Adrenal gland (tissue), 5 donors: ENCODE results near the gene SLC19A1.

Source experiments
- CTCF ChIP-seq, 6 experiments: fragments of 450-650 bp in 4 of 6; fragments of 200-600 bp in 2 of 6; sonication (generic) in 1 of 6; IDR thresholded peaks; 1 replicate in 5 of 6; 2 replicates in 1 of 6; pipeline versions ENCODE4 v1.5.1 to v1.8.0; 2016 to 2021; ENCODE audit warnings: antibody characterized with exemption in 6 of 6, mild to moderate bottlenecking in 2 of 6, moderate library complexity in 1 of 6
- POLR2A ChIP-seq, 2 donors: fragments of 450-650 bp; IDR thresholded peaks; one replicate each; pipeline ENCODE4 v1.6.1; 2017; ENCODE audit warnings: antibody characterized with exemption in 2 of 2, mild to moderate bottlenecking in 2 of 2, moderate library complexity in 1 of 2
- donor health status: DM: no; HTN: no; CAD: no.

GRCh38 chr21:45588086-45588825, 46.0 kb upstream of the SLC19A1 start:
- TF ChIP-seq CTCF (IDR thresholded peaks at IDR 0.05) (no peak), POLR2A (IDR thresholded peaks at IDR 0.05) (no peak)
